Gastrocnemius medialis (tissue), 4 donors: ENCODE results near the gene VTI1A. TPM values are rescaled to one million over a fixed set of nuclear protein-coding genes. Genes with fewer than 3 reads are reported as not detected.

Experiments
- ATAC-seq, 2 donors: fragments of 150-250 bp; one replicate each; pipeline ENCODE4 v1.9.1; 2016
- DNase-seq, 2 donors: peaks; one replicate each; pipeline ENCODE4 v3.0.0-alpha.2; 2019
- H3K27ac ChIP-seq, 4 donors: fragments of 200-600 bp; sonication (generic); 1 replicate in 1 of 4; 2 replicates in 3 of 4; pipeline ENCODE4 v1.5.1; 2016 to 2018; ENCODE audit warnings: mild to moderate bottlenecking in 2 of 4, moderate library complexity in 1 of 4
- H3K27me3 ChIP-seq, 3 donors: fragments of 200-600 bp; sonication (generic) in 2 of 3; 1 replicate in 1 of 3; 2 replicates in 2 of 3; pipeline versions ENCODE4 v1.5.1 to v1.6.0; 2016 to 2019; ENCODE audit warnings: mild to moderate bottlenecking in 1 of 3, moderate library complexity in 1 of 3
- H3K36me3 ChIP-seq, 2 donors: fragments of 200-600 bp; sonication (generic) in 1 of 2; one replicate each; pipeline ENCODE4 v1.5.1; 2017 to 2018
- H3K4me1 ChIP-seq, 2 donors: fragments of 200-600 bp; sonication (generic) in 1 of 2; one replicate each; pipeline ENCODE4 v1.5.1; 2016 to 2017; ENCODE audit warnings: mild to moderate bottlenecking in 2 of 2
- H3K4me3 ChIP-seq, 4 donors: fragments of 200-600 bp; sonication (generic) in 3 of 4; 1 replicate in 1 of 4; 2 replicates in 3 of 4; pipeline ENCODE4 v1.5.1; 2016 to 2019; ENCODE audit warnings: mild to moderate bottlenecking in 2 of 4
- H3K9me3 ChIP-seq, 3 donors: fragments of 200-600 bp; sonication (generic) in 2 of 3; 1 replicate in 1 of 3; 2 replicates in 2 of 3; pipeline ENCODE4 v1.5.1; 2016 to 2019
- POLR2A ChIP-seq, 2 donors: fragments of 450-650 bp; IDR thresholded peaks; one replicate each; pipeline ENCODE4 v1.6.1; 2017; ENCODE audit warnings: antibody characterized with exemption in 2 of 2, mild to moderate bottlenecking in 2 of 2, moderate library complexity in 2 of 2
- in situ Hi-C, 4 donors: fragments of 200-750 bp; cut with MboI; loops; one replicate each; pipeline versions ENCODE4 v1.15.0 to v1.8.0; 2017; ENCODE audit warnings: low sequenced_read_pairs in 4 of 4
- intact Hi-C: fragments of 100-400 bp; cut with DNase I; formaldehyde crosslinking; loops from one replicate; pipeline ENCODE4 v1.15.1; 2023; ENCODE audit warnings: low total_unique reads
- total RNA-seq, 4 donors: library from RNA; depleted of rRNA; stranded (reverse); fragments of >200 nt; gene quantifications; one replicate each; pipeline versions ENCODE4 v1.1.0 to v1.2.3, GENCODE V29; 2016
- TF ChIP-seq, protein P1 (sequence below), 5 experiments: fragments of 450-650 bp in 3 of 5; fragments of 200-600 bp in 2 of 5; sonication (generic) in 2 of 5; IDR thresholded peaks in 4 of 5; conservative IDR thresholded peaks in 1 of 5; 1 replicate in 4 of 5; 2 replicates in 1 of 5; pipeline ENCODE4 v1.5.1; 2016 to 2019; ENCODE audit warnings: antibody characterized with exemption in 5 of 5, mild to moderate bottlenecking in 3 of 5, moderate library complexity in 3 of 5

Gene VTI1A
- total RNA-seq, 4 donors from 2014 or later = 26.5 to 51.2 (median 30.6) TPM

DNA sequence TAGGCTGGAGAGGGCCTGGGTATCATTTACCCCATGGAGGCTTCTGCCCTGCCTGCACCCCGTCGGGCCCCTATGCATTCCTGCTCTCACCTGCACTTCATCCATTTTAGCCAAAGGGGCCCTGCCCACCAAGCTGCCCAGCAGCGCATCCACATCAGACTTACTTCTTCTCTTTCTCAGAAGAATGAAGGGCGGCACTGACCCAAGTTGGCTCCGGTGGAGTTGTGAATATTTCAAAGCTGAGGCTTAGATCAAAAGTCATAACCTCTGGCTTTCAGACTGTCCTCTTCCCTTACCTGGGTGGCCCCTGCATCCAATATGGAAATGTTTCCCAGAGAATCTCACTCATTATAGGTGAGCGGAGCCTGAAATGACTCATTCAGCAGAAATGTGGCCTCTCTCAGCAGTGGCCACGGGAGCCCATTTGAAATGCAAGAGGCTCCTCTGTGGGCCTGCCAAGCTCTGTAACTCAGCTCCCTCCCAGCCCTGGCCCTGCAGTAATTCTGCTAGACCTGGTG is 385.4 kb downstream of the VTI1A start:
- Histone ChIP-seq H3K9me3 (no peaks in the 10 kb centered on the region), H3K4me1 (peaks cover 22 to 24% of the 10 kb centered on the region in 2 donors), H3K36me3 (no peaks in the 10 kb centered on the region), H3K27ac (no peak overlapping the region), H3K4me3 (no peak overlapping the region), H3K27me3 (no peaks in the 10 kb centered on the region)
- TF ChIP-seq, protein P1, sequence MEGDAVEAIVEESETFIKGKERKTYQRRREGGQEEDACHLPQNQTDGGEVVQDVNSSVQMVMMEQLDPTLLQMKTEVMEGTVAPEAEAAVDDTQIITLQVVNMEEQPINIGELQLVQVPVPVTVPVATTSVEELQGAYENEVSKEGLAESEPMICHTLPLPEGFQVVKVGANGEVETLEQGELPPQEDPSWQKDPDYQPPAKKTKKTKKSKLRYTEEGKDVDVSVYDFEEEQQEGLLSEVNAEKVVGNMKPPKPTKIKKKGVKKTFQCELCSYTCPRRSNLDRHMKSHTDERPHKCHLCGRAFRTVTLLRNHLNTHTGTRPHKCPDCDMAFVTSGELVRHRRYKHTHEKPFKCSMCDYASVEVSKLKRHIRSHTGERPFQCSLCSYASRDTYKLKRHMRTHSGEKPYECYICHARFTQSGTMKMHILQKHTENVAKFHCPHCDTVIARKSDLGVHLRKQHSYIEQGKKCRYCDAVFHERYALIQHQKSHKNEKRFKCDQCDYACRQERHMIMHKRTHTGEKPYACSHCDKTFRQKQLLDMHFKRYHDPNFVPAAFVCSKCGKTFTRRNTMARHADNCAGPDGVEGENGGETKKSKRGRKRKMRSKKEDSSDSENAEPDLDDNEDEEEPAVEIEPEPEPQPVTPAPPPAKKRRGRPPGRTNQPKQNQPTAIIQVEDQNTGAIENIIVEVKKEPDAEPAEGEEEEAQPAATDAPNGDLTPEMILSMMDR (IDR thresholded peaks at IDR 0.05 in 4 of 5, conservative IDR thresholded peaks at IDR 0.05 in 1 of 5) = no peak
- no peak for TF ChIP-seq POLR2A (IDR thresholded peaks at IDR 0.05)
- ATAC-seq (no peak), DNase-seq (no peak)
- in situ Hi-C loops (no loop called here), intact Hi-C loops (no loop called here)

DNA sequence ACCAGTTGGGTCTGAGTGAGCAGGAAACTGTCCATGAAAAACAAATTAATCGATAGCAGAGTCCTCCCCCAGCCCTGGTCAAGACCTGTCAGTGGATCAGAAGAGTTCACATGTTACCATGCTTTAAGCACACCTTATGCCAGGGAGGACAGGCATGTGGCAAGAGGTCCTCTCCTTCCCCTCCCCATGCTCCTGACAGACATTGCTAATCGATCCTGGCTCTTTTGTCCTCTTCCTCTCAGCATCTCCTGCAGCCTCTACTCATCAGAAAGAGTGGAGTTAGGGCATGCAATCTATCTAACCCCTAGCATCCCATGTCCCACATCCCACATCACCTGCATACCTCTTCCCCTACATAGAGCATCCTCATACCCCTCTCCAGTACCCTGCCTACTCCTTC is 385.9 kb downstream of the VTI1A start:
- no peak for TF ChIP-seq POLR2A (IDR thresholded peaks at IDR 0.05)
- TF ChIP-seq, protein P1 (IDR thresholded peaks at IDR 0.05 in 4 of 5, conservative IDR thresholded peaks at IDR 0.05 in 1 of 5) = no peak
- intact Hi-C loops = no loop called here

DNA sequence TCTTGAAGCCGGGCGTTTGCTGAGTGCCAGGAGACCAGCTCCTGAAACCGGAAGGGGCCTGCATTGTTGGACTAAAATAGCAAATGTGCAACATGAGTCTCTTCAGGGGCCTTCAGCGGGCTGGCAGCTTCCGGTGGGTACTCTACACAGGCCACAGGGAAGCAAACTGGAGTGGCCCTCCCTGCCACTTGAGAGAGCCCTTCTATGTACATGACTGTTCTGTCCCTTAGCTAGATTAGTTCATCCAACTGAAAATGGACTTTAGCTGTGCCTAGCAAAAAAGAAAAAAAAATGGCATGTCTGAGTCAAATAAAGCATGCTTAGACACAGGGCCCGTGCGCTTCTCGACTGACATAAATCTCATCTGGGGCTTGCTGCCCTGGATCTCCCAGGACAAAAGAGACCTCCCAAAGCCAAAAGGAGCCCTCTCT is 387.8 kb downstream of the VTI1A start:
- Histone ChIP-seq H3K4me1 (peaks cover 22 to 24% of the 10 kb centered on the region in 2 donors), H3K9me3 (no peaks in the 10 kb centered on the region), H3K27me3 (no peaks in the 10 kb centered on the region), H3K36me3 (no peaks in the 10 kb centered on the region), H3K27ac (peak overlapping the region in 1 of 4 donors; percentile 10), H3K4me3 (no peak overlapping the region)
- intact Hi-C loops (no loop called here), in situ Hi-C loops (no loop called here)
- DNase-seq (no peak), ATAC-seq (no peak)
- no peak for TF ChIP-seq POLR2A (IDR thresholded peaks at IDR 0.05)
- TF ChIP-seq, protein P1 (IDR thresholded peaks at IDR 0.05 in 4 of 5, conservative IDR thresholded peaks at IDR 0.05 in 1 of 5) = no peak

More for the DNA sequence above, 385.9 kb downstream of the VTI1A start:
- H3K4me1 ChIP-seq = peaks cover 22 to 24% of the 10 kb centered on the region in 2 donors
- no peak for ATAC-seq
- H3K27me3 ChIP-seq = no peaks in the 10 kb centered on the region
- no peaks in the 10 kb centered on the region for H3K36me3 ChIP-seq
- in situ Hi-C loops = no loop called here
- H3K4me3 ChIP-seq = no peak overlapping the region
- DNase-seq = no peak
- no peak overlapping the region for H3K27ac ChIP-seq
- no peaks in the 10 kb centered on the region for H3K9me3 ChIP-seq

DNA sequence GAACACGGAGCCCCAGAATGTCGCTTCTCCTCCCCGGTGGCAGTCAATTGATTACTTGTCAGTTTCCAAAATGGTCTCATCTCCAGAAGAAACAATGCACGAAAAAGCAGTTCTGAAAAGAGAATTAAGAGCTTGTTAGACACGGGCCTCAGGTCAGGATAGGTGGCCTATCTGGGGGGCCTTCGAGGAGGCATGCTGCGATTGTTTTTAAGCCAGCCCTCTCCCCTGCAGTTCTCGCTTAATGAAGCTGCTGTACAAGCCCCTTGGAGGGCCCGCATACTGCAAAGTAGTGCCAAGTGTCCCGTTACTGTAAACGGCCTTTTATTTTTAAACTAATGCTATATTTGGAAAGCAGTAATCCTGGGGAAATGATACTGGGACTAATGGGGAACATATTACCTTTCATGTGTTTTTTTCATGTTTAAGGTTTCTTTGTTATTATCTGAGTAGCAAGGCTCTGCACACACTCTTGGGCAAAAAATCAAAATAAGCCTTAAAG is 388.3 kb downstream of the VTI1A start:
- H3K36me3 ChIP-seq = no peaks in the 10 kb centered on the region
- DNase-seq (no peak), ATAC-seq (no peak)
- intact Hi-C loops (no loop called here), in situ Hi-C loops (no loop called here)
- H3K4me1 ChIP-seq = peaks cover 22 to 24% of the 10 kb centered on the region in 2 donors
- TF ChIP-seq POLR2A (IDR thresholded peaks at IDR 0.05) = no peak
- TF ChIP-seq, protein P1 (IDR thresholded peaks at IDR 0.05 in 4 of 5, conservative IDR thresholded peaks at IDR 0.05 in 1 of 5) = no peak
- no peak overlapping the region for H3K4me3 ChIP-seq
- no peaks in the 10 kb centered on the region for H3K9me3 ChIP-seq
- H3K27me3 ChIP-seq = no peaks in the 10 kb centered on the region
- peak overlapping the region in 1 of 4 donors; percentile 10 for H3K27ac ChIP-seq
